Large intestine (tissue), 3 donors: ENCODE data around the gene DLEC1. TPM values are rescaled to one million over a fixed set of nuclear protein-coding genes. Genes with fewer than 3 reads are reported as not detected.
A peak's percentile ranks its signal among the peaks of the same experiment; 100 is the strongest.

Source experiments
- DNase-seq, 2 donors: peaks; one replicate each; pipeline versions ENCODE4 v3.0.0 to v3.0.0-alpha.2; 2013
- H3K27ac ChIP-seq: one replicate; pipeline ENCODE4 v1.5.1; 2013; ENCODE audit warnings: low read length
- H3K27me3 ChIP-seq: 2 replicates; pipeline ENCODE4 v1.6.1; 2013; ENCODE audit warnings: low read length; ENCODE audit not compliant: control insufficient read depth, insufficient read depth
- H3K36me3 ChIP-seq: 2 replicates; pipeline ENCODE4 v1.6.1; 2013; ENCODE audit warnings: low read length; ENCODE audit not compliant: control insufficient read depth, insufficient read depth
- H3K4me1 ChIP-seq: one replicate; pipeline ENCODE4 v1.6.1; 2013; ENCODE audit warnings: low read length; ENCODE audit not compliant: control insufficient read depth, insufficient read depth
- H3K4me3 ChIP-seq: one replicate; pipeline ENCODE4 v1.5.1; 2013; ENCODE audit warnings: low read length
- H3K9me3 ChIP-seq: one replicate; pipeline ENCODE4 v1.6.1; 2013; ENCODE audit warnings: mild to moderate bottlenecking, low read depth, low read length, moderate library complexity; ENCODE audit not compliant: control insufficient read depth
- WGBS: methylation state at CpG from one replicate; pipeline ENCODE4 v1.1.5; 2013; ENCODE audit warnings: low lambda C conversion rate; ENCODE audit not compliant: insufficient coverage; 5-methylcytosine and 5-hydroxymethylcytosine counted together
- polyA plus RNA-seq: library from polyadenylated mRNA; unstranded; fragments of 120-200 nt; gene quantifications from one replicate; pipeline ENCODE4 v1.2.1, GENCODE V29; 2013

DLEC1 gene
- polyA plus RNA-seq, 1 donor, result 1.2 TPM

DNA sequence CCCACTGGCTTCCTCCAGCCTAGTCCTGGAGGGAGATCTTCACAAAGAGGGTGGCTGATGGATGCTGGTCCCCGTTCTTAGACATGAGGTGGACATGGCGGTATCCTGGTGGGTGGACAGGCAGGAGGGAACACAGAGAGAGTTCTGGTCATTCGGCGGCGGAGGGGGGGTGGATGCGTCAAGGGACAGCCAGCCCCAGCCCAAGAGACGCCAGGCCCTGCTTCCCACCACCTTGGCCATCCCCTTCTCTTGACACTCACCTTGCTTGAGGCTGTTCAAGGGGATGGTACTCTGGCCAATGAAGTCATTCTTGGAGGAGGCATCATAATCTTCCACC is 31.3 kb upstream of the DLEC1 start:
- Histone ChIP-seq H3K27ac (no peak overlapping the region), H3K27me3 (no peaks in the 10 kb centered on the region), H3K4me1 (peaks cover 22% of the 10 kb centered on the region), H3K36me3 (peaks cover 67% of the 10 kb centered on the region), H3K9me3 (no peaks in the 10 kb centered on the region), H3K4me3 (no peak overlapping the region)
- WGBS, result no CpG with 5 or more reads among the region's 7 CpGs
- DNase-seq, result no peak

GRCh38 chr3:38008191-38008701 is 30.8 kb upstream of the DLEC1 start:
- WGBS, result no CpG with 5 or more reads among the region's 19 CpGs
- H3K4me3 ChIP-seq, result no peak overlapping the region
- peaks cover 17% of the 10 kb centered on the region for H3K4me1 ChIP-seq
- DNase-seq, result no peak
- no peaks in the 10 kb centered on the region for H3K27me3 ChIP-seq
- H3K27ac ChIP-seq, result no peak overlapping the region
- H3K9me3 ChIP-seq, result no peaks in the 10 kb centered on the region
- H3K36me3 ChIP-seq, result peaks cover 61% of the 10 kb centered on the region

- peaks cover 58% of the 10 kb centered on the region for H3K36me3 ChIP-seq
- no peak for DNase-seq
- H3K9me3 ChIP-seq, result no peaks in the 10 kb centered on the region
- H3K27ac ChIP-seq, result no peak overlapping the region
- no peaks in the 10 kb centered on the region for H3K27me3 ChIP-seq
- H3K4me1 ChIP-seq, result peaks cover 9% of the 10 kb centered on the region
- H3K4me3 ChIP-seq, result no peak overlapping the region
- no CpG with 5 or more reads among the region's 16 CpGs for WGBS
Observed at GRCh38 chr3:38008971-38009580, 29.9 kb upstream of the DLEC1 start.

DNA sequence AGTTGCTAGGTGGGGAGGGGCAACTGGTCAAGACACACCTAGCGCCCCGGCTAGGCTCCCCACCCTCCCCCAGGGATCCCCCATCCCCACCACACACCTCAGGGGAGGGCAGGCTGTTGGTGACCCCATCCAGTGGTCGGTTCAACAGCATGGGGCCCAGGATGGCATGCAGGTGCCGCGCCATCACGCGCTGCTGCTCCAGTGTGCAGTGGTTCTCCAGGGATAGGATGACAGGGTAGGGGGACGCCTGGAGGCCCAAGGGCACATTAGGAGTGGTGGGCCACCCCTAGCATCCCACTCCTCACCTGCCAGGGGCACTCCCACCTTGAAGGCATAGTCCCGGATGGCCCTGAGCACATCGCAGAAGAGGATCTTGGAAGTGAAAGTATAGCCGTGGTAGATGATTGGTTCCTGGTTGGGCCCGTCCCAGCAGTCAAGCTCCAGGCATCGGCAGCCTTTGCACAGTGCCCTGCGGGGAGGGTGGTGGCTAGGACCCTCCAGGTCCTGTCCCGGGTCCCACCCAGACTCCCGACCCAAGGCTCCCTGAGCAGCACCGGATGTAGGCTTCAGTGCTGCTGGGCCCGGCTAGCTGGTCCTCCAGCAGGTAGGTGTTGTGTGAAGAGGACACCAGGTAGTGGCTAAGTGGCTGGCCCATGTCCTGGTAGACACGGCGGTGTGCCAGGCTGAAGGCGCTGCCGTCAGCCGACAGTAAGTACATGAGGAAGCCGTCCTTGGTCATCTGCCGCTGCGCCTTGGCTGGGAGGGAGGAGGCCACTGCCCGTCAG is 29.0 kb upstream of the DLEC1 start:
- Histone ChIP-seq H3K4me3 (no peak overlapping the region), H3K27ac (no peak overlapping the region), H3K36me3 (peaks cover 58% of the 10 kb centered on the region), H3K4me1 (no peaks in the 10 kb centered on the region), H3K27me3 (no peaks in the 10 kb centered on the region), H3K9me3 (no peaks in the 10 kb centered on the region)
- no peak for DNase-seq
- WGBS, result no CpG with 5 or more reads among the region's 27 CpGs

- no peak overlapping the region for H3K4me3 ChIP-seq
- H3K4me1 ChIP-seq, result peaks cover 5% of the 10 kb centered on the region
- H3K36me3 ChIP-seq, result peaks cover 57% of the 10 kb centered on the region
- no peak for DNase-seq
- no peak overlapping the region for H3K27ac ChIP-seq
- no CpG with 5 or more reads among the region's 21 CpGs for WGBS
- no peaks in the 10 kb centered on the region for H3K27me3 ChIP-seq
- H3K9me3 ChIP-seq, result no peaks in the 10 kb centered on the region
Observed at GRCh38 chr3:38011111-38011510, 27.9 kb upstream of the DLEC1 start.

DNA sequence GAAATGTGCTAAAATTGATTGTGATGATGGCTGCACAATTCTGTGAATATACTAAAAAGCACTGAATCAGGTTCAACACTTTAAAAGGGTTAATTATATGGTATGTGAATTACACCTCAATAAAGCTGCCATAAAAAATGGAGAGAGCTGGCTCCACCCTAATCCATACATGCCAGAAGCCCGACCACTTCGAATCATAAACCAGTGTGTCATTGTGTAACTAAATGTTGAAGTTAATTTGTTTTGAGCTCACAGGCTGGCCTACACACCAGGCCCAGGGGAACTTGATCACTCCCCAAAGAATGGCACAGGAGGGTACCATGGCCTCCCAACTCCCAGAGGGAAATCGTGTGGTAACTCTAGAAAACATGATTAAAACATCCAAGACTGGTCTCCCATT is 23.5 kb upstream of the DLEC1 start:
- peaks cover 17% of the 10 kb centered on the region for H3K4me1 ChIP-seq
- WGBS, result no CpG with 5 or more reads among the region's 3 CpGs
- peak overlapping the region; percentile 61 for H3K27ac ChIP-seq
- H3K36me3 ChIP-seq, result peaks cover 55% of the 10 kb centered on the region
- H3K27me3 ChIP-seq, result no peaks in the 10 kb centered on the region
- no peak for DNase-seq
- no peaks in the 10 kb centered on the region for H3K9me3 ChIP-seq
- no peak overlapping the region for H3K4me3 ChIP-seq

- Histone ChIP-seq H3K27me3 (no peaks in the 10 kb centered on the region), H3K9me3 (no peaks in the 10 kb centered on the region), H3K36me3 (peaks cover 52% of the 10 kb centered on the region), H3K4me3 (no peak overlapping the region), H3K4me1 (peaks cover 17% of the 10 kb centered on the region), H3K27ac (peak overlapping the region; percentile 61)
- no peak for DNase-seq
- WGBS, result no CpG with 5 or more reads among the region's 3 CpGs
Observed at GRCh38 chr3:38015984-38016383, 23.0 kb upstream of the DLEC1 start.

DNA sequence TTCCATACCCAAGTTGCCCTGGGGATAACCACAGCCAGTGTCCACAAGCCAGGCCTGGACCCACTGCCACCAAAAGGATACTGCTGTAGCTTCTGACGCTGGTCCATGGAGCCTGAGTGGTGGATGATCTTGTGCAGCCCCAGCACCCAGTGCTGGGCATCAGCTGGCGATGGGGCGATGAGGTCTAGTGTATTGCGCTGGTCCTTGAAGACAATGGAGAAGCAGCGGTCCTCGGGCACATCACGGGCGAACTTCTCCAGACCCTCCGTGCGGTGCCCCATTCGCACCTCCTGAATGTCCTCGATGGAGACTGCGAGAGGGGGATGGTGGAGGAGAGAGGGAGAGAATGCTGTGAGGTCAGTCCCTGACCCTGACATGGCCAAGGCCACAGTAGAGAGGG is 22.6 kb upstream of the DLEC1 start:
- no peaks in the 10 kb centered on the region for H3K9me3 ChIP-seq
- no peak overlapping the region for H3K27ac ChIP-seq
- no peaks in the 10 kb centered on the region for H3K27me3 ChIP-seq
- no peak for DNase-seq
- H3K4me3 ChIP-seq, result no peak overlapping the region
- peaks cover 17% of the 10 kb centered on the region for H3K4me1 ChIP-seq
- no CpG with 5 or more reads among the region's 13 CpGs for WGBS
- H3K36me3 ChIP-seq, result peaks cover 48% of the 10 kb centered on the region

GRCh38 chr3:38016847-38017444 is 22.1 kb upstream of the DLEC1 start:
- no peaks in the 10 kb centered on the region for H3K9me3 ChIP-seq
- WGBS, result no CpG with 5 or more reads among the region's 6 CpGs
- no peak for DNase-seq
- H3K4me3 ChIP-seq, result no peak overlapping the region
- H3K4me1 ChIP-seq, result peaks cover 17% of the 10 kb centered on the region
- peaks cover 46% of the 10 kb centered on the region for H3K36me3 ChIP-seq
- no peak overlapping the region for H3K27ac ChIP-seq
- H3K27me3 ChIP-seq, result no peaks in the 10 kb centered on the region

- WGBS, result no CpG with 5 or more reads among the region's 9 CpGs
- H3K4me3 ChIP-seq, result no peak overlapping the region
- no peaks in the 10 kb centered on the region for H3K9me3 ChIP-seq
- peaks cover 17% of the 10 kb centered on the region for H3K4me1 ChIP-seq
- H3K27ac ChIP-seq, result no peak overlapping the region
- H3K36me3 ChIP-seq, result peaks cover 46% of the 10 kb centered on the region
- DNase-seq, result no peak
- H3K27me3 ChIP-seq, result no peaks in the 10 kb centered on the region
Observed at GRCh38 chr3:38017445-38018295, 21.3 kb upstream of the DLEC1 start.
